Gastroesophageal sphincter (tissue), 4 donors: Measurements from ENCODE around the gene PLIN1. TPM values are rescaled to one million over a fixed set of nuclear protein-coding genes. Genes with fewer than 3 reads are reported as not detected.

Experiments used
- ATAC-seq: fragments of 150-250 bp; one replicate; pipeline ENCODE4 v1.9.1; 2016; ENCODE audit warnings: mild to moderate bottlenecking, moderate library complexity
- H3K27ac ChIP-seq, 4 donors: fragments of 200-600 bp; sonication (generic) in 3 of 4; 1 replicate in 3 of 4; 2 replicates in 1 of 4; pipeline ENCODE4 v1.5.1; 2016 to 2019
- H3K27me3 ChIP-seq: fragments of 200-600 bp; sonication (generic); one replicate; pipeline ENCODE4 v1.5.1; 2019
- H3K36me3 ChIP-seq, 2 donors: fragments of 200-600 bp; sonication (generic); one replicate each; pipeline ENCODE4 v1.5.1; 2019; ENCODE audit warnings: control low read depth in 1 of 2
- H3K4me1 ChIP-seq, 3 donors: fragments of 200-600 bp; sonication (generic); 1 replicate in 2 of 3; 2 replicates in 1 of 3; pipeline ENCODE4 v1.5.1; 2016 to 2019; ENCODE audit warnings: control low read depth in 2 of 3
- H3K4me3 ChIP-seq, 2 donors: fragments of 200-600 bp; sonication (generic); one replicate each; pipeline ENCODE4 v1.5.1; 2019; ENCODE audit warnings: mild to moderate bottlenecking in 1 of 2, moderate library complexity in 1 of 2
- H3K9me3 ChIP-seq, 3 donors: fragments of 200-600 bp; sonication (generic); one replicate each; pipeline ENCODE4 v1.5.1; 2017 to 2019; ENCODE audit warnings: control low read depth in 2 of 3
- CTCF ChIP-seq, 4 experiments: fragments of 200-600 bp in 2 of 4; fragments of 450-650 bp in 2 of 4; sonication (generic) in 1 of 4; IDR thresholded peaks; one replicate each; pipeline ENCODE4 v1.5.1; 2017 to 2019; ENCODE audit warnings: antibody characterized with exemption in 4 of 4, mild to moderate bottlenecking in 2 of 4, moderate library complexity in 2 of 4
- EP300 ChIP-seq: sonication (generic); formaldehyde crosslinking; IDR thresholded peaks from one replicate; pipeline ENCODE4 v1.6.1; 2017; ENCODE audit warnings: antibody characterized with exemption, mild to moderate bottlenecking
- POLR2A ChIP-seq, 2 donors: fragments of 450-650 bp; IDR thresholded peaks; one replicate each; pipeline ENCODE4 v1.6.1; 2017; ENCODE audit warnings: antibody characterized with exemption in 2 of 2, mild to moderate bottlenecking in 2 of 2, moderate library complexity in 1 of 2
- POLR2AphosphoS5 ChIP-seq: sonication (generic); formaldehyde crosslinking; IDR thresholded peaks from one replicate; pipeline ENCODE4 v1.6.1; 2017; ENCODE audit warnings: antibody characterized with exemption
- WGBS, 2 donors: methylation state at CpG; one replicate each; pipeline ENCODE4 v1.1.5; 2018; ENCODE audit warnings: low coverage in 1 of 2; 5-methylcytosine and 5-hydroxymethylcytosine counted together
- total RNA-seq, 4 donors: library from RNA; depleted of rRNA; stranded (reverse); fragments of >200 nt; gene quantifications; one replicate each; pipeline ENCODE4 v1.1.0, GENCODE V29; 2016

Gene PLIN1
- total RNA-seq, 4 donors from 2014 or later: 1.2 to 22.2 (median 2.5) TPM

GRCh38 chr15:89669941-89670340 is 9.2 kb downstream of the PLIN1 start:
- H3K4me3 ChIP-seq: no peak overlapping the region
- peaks cover 0 to 34% (median 13%) of the 10 kb centered on the region in 3 donors for H3K4me1 ChIP-seq
- no peaks in the 10 kb centered on the region for H3K27me3 ChIP-seq
- no peaks in the 10 kb centered on the region for H3K36me3 ChIP-seq
- TF ChIP-seq CTCF (IDR thresholded peaks at IDR 0.05) (no peak), POLR2A (IDR thresholded peaks at IDR 0.05) (no peak), POLR2AphosphoS5 (no peak), EP300 (no peak)
- WGBS, 2 donors: 60 to 86% methylated on average over 1 to 2 of the region's 15 CpGs
- no peaks in the 10 kb centered on the region for H3K9me3 ChIP-seq
- ATAC-seq: no peak
- H3K27ac ChIP-seq: no peak overlapping the region

- no peak overlapping the region for H3K4me3 ChIP-seq
- 49 to 60% methylated on average over 1 to 2 of the region's 9 CpGs for WGBS, 2 donors
- no peak for ATAC-seq
- TF ChIP-seq EP300 (no peak), CTCF (IDR thresholded peaks at IDR 0.05) (no peak), POLR2AphosphoS5 (no peak), POLR2A (IDR thresholded peaks at IDR 0.05) (no peak)
- H3K4me1 ChIP-seq: peaks cover 0 to 39% (median 17%) of the 10 kb centered on the region in 3 donors
- no peak overlapping the region for H3K27ac ChIP-seq
- H3K27me3 ChIP-seq: no peaks in the 10 kb centered on the region
- H3K9me3 ChIP-seq: no peaks in the 10 kb centered on the region
- H3K36me3 ChIP-seq: no peaks in the 10 kb centered on the region
Measured at GRCh38 chr15:89669309-89669865, 9.8 kb downstream of the PLIN1 start.

GRCh38 chr15:89668171-89668570 is 11.0 kb downstream of the PLIN1 start:
- H3K27me3 ChIP-seq: no peaks in the 10 kb centered on the region
- no peak for TF ChIP-seq CTCF (IDR thresholded peaks at IDR 0.05)
- no peak for TF ChIP-seq POLR2A (IDR thresholded peaks at IDR 0.05)
- no peak for TF ChIP-seq POLR2AphosphoS5
- TF ChIP-seq EP300: no peak
- no peaks in the 10 kb centered on the region for H3K36me3 ChIP-seq
- no peak overlapping the region for H3K4me3 ChIP-seq
- WGBS, 2 donors: 93 to 100% methylated on average over 2 to 3 of the region's 3 CpGs
- H3K9me3 ChIP-seq: no peaks in the 10 kb centered on the region
- H3K27ac ChIP-seq: no peak overlapping the region
- H3K4me1 ChIP-seq: peaks cover 0 to 38% (median 17%) of the 10 kb centered on the region in 3 donors
- ATAC-seq: no peak

- no CpG with 5 or more reads among the region's 7 CpGs for WGBS, 2 donors
- Histone ChIP-seq H3K4me1 (peaks cover 0 to 38% (median 17%) of the 10 kb centered on the region in 3 donors), H3K36me3 (no peaks in the 10 kb centered on the region), H3K27ac (no peak overlapping the region), H3K4me3 (no peak overlapping the region), H3K27me3 (no peaks in the 10 kb centered on the region), H3K9me3 (no peaks in the 10 kb centered on the region)
- ATAC-seq: no peak
- TF ChIP-seq POLR2AphosphoS5 (no peak), CTCF (IDR thresholded peaks at IDR 0.05) (no peak), POLR2A (IDR thresholded peaks at IDR 0.05) (no peak), EP300 (no peak)
Measured at GRCh38 chr15:89667706-89667960, 11.5 kb downstream of the PLIN1 start.

GRCh38 chr15:89666858-89667705 is 12.1 kb downstream of the PLIN1 start:
- Histone ChIP-seq H3K9me3 (no peaks in the 10 kb centered on the region), H3K4me1 (peaks cover 0 to 36% (median 11%) of the 10 kb centered on the region in 3 donors), H3K36me3 (no peaks in the 10 kb centered on the region), H3K4me3 (no peak overlapping the region), H3K27me3 (no peaks in the 10 kb centered on the region), H3K27ac (peak overlapping the region in 3 of 4 donors; percentile 86 to 91 (median 90))
- 79% methylated on average over 2 of the region's 13 CpGs; no CpG with 5 or more reads in 1 of the 2 donors for WGBS, 2 donors
- ATAC-seq: no peak
- no peak for TF ChIP-seq POLR2A (IDR thresholded peaks at IDR 0.05)
- no peak for TF ChIP-seq EP300
- TF ChIP-seq POLR2AphosphoS5: no peak
- TF ChIP-seq CTCF (IDR thresholded peaks at IDR 0.05): no peak
